Measurements from ENCODE around the gene CDK16.
A peak's percentile ranks its signal among the peaks of the same experiment; 100 is the strongest.

CDK16 gene

DNA sequence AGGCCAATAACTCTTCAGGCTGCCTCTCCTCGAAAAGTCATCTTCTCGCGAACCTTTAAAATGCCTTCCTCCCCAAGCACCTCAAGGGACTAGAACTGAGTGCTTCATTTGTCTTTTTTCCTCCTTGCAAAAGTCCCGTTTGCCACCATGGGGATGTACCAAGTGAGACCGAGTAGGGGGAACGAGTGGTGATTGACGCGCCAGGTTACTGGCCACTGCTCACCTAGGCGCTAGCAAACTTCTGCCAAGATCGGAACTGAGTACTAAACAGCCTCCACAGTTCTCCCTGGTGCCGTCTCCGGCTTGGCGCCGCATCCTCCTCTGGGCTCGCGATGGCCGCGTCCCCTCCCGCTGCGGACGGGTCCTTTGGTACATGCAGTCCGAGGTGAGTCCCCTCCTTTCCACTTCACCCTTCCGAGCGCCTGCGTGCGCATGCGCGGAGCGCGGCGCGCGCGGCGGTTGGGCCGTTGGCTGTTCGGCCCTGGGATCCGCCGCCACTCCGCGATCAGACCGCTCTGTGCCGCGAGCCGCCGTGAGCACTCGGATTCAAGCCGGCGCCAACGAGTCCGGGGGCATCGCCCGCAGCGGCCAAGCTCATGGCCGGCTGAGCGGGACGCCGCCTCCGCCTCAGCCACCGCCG, at the start of gene CDK16:
CDK16 (plus strand) TSS at position 402 of the 640 bp plus-strand sequence. CDS start 4,877 bp downstream, outside the sequence.
- peak; percentile 85 for DNase-seq

DNA sequence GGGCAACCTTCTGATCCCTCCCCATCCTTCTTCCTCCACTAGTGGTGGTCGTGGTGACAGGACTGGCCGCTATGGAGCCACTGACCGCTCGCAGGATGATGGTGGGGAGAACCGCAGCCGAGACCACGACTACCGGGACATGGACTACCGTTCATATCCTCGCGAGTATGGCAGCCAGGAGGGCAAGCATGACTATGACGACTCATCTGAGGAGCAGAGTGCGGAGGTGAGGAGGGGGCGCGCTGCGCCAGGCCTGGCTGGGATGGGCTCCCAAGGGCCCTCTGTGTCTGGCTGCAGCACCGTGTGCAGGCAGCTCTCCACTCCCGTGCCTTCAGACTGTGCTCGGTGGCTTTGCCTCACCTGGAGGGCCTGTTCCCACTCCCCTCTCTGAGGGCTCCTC, 49.2 kb upstream of the CDK16 start:
- DNase-seq = no peak

DNA sequence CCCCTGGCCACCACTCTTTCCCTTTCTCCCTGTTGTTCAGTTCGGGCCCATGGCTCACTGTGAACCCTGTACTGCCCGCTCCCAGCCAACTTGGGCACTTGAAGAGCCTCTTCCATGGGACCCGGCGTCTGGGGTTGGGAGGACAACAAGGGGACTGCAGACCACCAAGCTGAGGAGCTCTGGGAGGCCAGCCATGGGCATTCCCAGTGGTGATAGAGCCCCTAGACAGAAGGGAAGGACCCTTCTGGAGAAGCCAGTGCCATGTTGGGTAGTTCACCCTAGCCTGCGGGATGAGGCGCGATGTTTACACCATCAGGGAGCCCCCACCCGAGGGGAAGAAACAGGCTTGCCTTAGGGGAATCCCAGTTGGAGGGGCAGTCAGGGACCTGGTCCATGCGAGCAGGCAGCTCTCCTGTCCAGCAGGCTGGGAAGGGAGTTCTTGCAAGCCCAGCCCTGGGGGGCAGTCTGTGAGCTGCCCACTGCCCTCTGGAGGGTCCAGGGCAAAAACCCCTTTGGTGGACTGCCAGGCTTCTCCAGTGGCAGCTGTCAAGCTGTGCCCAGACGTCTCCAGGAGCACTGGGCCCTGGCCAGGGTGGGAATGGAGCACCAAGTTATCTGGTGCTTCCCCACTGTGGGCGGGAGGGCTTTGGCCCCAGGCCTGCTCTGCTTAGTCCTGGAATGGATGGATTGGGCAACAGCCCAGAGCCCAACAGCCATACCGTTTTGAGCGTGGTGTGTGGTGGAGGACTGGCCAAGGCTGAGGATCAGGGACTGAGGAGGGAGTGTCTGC, 48.6 kb upstream of the CDK16 start:
- no peak for DNase-seq

DNA sequence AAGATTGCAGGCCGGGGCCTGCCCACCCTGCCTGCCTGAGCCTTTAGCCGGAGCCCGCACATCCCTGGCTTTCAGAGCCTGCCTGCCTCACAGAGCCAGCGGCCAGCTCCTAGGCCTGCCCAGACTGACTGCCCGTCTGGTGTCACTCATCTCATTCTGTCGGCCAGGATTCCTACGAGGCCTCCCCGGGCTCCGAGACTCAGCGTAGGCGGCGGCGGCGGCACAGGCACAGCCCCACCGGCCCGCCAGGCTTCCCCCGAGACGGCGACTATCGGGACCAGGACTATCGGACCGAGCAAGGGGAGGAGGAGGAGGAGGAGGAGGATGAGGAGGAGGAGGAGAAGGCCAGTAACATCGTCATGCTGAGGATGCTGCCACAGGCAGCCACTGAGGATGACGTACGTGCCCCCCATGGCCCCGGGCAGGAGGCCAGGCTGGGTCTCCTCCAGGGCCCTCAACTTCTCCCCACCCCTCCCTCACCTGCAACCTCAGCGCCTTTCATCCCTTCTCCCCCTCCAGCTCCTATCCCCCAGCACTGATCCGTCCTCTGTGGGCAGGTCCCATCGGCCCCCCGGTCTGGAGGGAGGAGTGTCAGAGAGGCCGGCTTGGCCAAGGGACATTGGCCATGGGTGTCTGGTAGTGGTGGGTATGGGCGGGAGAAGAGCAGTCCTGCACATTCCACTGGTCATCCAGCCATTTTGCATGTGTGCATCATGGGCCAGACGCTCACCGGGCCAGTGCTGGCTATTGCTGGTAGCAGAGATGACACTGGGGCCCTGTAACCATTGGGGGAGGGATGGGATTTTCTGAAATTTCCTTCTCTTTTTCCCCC, 47.4 kb upstream of the CDK16 start:
- no peak for DNase-seq

DNA sequence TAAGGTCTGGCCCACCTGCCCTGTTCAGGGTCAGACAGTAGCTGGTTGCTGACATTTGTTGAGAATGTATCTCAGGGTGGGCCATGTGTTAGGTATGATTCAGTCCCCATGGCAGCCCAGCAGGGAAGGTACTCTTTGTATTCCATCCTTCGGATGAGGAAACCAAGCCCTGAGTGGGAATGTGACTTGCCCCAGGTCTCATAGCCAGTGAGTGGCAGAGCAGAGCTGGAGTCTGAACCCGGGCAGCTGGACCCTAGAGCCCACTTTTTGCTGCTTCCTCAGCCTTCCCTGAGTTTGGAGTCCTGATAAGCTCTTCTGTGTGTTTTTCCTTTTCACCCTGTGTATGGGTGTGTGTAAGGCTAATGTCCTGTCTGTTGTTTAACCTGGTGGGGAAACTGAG, 46.5 kb upstream of the CDK16 start:
- no peak for DNase-seq

DNA sequence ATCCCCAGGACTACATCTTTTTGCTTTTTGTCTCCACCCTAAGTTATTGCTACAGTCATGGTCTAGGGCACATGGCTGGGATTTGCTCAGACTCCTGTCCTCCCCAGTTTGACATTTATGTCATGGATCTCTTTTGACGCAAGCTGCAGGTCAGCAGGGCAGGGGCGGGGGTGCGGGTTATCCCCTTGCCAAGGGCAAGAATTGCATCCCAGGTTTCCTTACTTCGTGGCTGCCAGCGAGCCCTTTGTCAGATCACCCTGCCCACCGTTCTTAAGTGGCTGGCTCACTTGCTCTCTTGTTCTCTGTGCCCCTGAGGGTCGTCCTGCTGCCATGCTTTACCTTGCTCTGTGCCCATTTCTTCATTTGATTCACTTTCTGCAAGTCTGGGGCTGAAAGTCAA, 45.9 kb upstream of the CDK16 start:
- DNase-seq = no peak

DNA sequence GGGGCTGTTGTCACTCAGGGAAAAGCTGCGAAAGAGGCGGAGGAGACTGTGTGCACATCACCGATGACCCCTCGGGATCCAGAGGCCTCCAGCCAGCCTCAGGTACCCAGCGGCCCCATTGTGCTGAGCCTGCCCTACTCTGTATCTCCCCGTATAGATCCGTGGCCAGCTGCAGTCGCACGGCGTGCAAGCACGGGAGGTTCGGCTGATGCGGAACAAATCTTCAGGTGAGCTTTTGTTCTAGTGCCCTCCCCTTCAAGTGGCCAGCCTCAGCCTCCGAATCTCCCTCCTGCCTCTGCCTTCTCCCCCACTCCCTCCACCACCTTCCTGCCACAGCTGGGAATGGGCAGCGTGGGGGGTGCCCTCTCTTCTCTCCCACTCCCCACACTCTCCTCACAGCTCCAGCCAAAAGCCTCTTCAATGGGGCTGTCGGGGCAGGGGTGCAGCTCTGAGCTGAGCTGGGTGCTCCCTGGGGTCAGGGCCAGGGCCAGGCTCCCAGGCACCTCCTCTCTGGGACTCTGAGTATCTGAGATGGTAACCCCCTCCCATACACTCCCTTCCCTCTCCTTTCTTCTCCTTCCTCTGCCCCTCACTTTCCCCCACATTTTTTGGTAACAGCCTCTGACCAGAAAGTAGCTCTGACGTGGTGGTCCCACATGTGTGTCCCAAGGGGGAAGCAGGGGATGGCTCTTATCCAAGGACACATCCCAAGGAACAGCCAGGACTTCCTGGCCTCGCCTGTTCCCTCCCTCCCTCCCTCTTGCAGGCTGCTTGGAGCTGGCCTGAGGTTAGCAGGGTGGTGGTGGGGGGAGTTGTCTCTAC, 45.3 kb upstream of the CDK16 start:
- DNase-seq = no peak

- DNase-seq = no peak
These were observed 44.1 kb upstream of the CDK16 start for GRCh38 chrX:47174376-47174775.

- no peak for DNase-seq
These were observed 43.5 kb upstream of the CDK16 start for GRCh38 chrX:47174846-47175587.

DNA sequence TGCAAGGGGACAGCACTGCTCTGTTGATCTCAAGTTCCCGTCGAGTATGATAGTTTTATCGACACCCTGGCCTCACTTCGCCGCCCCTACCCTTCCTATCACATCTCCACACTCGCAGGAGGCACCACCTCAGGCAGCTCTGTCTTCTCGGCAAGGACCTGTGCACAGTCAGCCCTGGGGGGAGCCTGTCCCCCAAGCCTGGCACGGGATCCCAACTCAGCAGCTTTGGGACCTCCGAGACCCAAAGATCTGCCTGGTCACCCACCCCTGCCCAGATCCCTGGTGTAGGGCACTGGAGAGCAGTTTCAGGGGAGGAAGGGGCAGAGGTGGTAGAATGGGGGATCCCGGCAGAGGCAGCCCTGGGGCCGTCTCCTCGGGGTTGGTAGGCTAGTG, 42.9 kb upstream of the CDK16 start:
- no peak for DNase-seq

DNA sequence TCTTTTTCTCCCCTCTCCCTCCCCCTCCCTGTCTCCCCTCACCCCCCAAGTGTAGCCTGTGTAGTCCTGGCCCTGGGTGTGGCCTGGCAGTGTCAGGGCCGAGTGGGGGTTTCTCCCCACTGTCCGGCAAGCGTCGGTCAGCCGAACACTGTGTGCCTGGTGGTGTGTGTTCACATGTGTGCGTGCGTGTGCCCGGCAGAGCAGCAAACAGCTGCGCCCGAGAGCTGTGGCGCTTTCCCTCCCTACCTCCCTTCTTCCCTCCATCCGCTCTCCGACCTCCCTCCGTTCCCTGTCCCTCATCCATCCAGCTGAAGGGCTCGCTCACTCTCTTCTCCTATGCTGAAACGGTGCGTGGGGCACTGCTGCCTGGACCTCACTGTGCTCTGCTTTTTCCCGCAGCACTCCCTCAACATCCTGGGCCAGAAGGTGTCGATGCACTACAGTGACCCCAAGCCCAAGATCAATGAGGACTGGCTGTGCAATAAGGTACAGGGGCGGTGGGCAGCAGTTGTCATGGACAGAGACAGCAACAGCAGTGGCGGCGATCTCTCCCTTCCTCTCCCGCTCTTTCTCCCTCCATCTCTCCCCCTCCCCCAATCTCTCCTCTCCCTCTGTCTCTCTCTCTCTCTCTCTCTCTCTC, 42.3 kb upstream of the CDK16 start:
- no peak for DNase-seq

DNA sequence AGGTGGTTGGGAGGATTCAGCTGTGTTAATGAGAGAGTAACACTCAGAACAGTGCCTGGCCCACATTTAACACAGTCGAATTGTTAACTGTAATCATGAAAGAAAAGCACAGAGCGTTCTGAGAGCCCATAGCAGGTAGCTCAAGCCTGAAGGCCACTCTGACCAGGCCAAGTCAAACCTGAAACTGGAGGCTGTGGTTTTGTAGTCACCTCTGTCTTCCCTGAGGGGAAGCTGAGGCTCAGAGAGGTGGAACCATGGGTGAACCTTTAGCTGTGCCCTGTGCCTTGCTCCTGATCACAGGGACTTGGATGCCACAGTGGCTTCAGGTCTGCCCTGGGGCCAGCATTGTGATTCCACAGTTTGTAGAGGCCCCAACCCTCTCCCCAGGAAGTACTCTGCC, 41.4 kb upstream of the CDK16 start:
- DNase-seq = no peak

- no peak for DNase-seq
These were observed 40.1 kb upstream of the CDK16 start for GRCh38 chrX:47178337-47178736.

- DNase-seq = no peak
These were observed 39.1 kb upstream of the CDK16 start for GRCh38 chrX:47179221-47179927.

DNA sequence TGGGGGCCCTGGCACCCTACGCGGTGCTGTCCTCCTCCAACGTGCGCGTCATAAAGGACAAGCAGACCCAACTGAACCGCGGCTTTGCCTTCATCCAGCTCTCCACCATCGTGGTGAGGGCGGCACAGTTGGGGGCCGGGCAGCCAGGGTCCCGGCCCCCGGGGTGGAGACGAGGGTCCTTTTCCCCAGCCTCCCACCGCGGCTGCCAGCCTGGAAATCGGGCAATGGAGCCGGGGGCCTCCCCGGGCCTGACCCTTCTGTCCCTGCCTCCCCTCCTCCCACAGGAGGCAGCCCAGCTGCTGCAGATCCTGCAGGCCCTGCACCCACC, 38.6 kb upstream of the CDK16 start:
- DNase-seq = no peak

DNA sequence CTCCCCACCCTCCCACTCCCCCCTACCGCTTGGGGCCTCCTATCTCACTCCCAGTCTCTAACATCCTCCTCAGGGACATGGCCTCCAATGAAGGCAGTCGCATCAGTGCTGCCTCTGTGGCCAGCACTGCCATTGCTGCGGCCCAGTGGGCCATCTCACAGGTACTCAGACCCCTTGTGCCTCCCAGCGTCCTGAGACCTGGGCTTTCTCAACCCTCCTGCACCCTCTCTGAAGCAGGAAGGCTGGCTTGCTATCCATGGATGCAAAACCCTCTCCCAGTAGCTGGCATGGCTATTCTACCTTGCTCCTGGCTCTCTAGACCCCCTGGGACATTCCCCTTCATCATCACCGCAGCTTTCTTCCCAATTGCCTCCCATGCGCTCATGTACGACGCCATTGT, 38.1 kb upstream of the CDK16 start:
- no peak for DNase-seq

DNA sequence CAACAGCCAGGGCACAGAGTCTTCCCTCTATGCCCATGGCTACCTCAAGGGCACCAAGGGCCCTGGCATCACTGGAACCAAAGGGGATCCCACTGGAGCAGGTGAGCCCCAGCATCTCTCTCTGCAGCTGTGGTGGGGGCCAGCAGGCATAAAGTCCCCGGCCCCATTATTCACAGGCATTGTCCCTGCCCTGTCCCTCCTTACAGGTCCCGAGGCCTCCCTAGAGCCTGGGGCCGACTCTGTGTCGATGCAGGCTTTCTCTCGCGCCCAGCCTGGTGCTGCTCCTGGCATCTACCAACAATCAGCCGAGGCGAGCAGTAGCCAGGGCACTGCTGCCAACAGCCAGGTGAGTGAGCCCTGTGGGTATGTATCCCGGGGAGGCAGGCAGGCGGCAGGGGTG, 37.2 kb upstream of the CDK16 start:
- DNase-seq = no peak

- DNase-seq = no peak
These were observed 36.3 kb upstream of the CDK16 start for GRCh38 chrX:47182106-47182700.

DNA sequence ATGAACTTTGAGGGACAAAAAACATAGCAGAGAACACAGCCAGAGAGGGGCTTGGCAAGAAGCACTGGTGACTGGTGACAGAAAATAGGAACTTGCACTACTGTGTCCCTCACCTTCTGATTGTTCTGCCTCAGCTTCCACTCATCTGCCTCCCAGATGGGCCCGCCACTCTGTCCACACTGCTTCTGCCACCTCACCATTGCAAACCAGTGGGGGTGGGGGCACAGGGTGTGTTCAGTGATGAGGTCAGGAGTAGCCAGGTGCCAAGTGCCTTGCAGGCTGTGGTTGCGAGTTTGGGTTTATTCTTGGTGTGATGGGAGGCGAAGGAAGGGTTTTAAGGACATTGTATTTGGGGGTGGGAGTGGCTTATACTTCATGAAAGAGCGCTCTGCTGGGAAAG, 34.0 kb upstream of the CDK16 start:
- no peak for DNase-seq

DNA sequence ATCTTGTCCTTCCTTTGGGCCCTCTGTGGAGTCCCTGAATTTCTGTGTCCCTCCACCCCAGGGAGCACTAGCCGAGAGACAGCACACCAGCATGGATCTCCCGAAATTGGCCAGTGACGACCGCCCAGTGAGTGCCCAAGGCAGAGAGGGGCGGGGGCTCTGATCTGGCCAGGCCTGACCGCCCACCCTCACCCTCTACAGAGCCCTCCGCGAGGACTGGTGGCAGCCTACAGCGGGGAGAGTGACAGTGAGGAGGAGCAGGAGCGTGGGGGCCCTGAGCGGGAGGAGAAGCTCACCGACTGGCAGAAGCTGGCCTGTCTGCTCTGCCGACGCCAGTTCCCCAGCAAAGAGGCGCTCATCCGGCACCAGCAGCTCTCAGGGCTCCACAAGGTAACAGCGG, 33.2 kb upstream of the CDK16 start:
- no peak for DNase-seq
